Activated CD4-positive, alpha-beta T cell treated with anti-CD3 and anti-CD28 coated beads, Interleukin-2, Interleukin-6, amounts not matched to agents 100 ng/mL and 50 ng/mL, durations not matched to agents 16 hours and 8 hours (primary cell): Measurements from ENCODE around the gene MFSD6L.

Source experiments
- DNase-seq: peaks from one replicate; pipeline ENCODE4 v3.0.0-alpha.2; 2020

Gene MFSD6L

DNA sequence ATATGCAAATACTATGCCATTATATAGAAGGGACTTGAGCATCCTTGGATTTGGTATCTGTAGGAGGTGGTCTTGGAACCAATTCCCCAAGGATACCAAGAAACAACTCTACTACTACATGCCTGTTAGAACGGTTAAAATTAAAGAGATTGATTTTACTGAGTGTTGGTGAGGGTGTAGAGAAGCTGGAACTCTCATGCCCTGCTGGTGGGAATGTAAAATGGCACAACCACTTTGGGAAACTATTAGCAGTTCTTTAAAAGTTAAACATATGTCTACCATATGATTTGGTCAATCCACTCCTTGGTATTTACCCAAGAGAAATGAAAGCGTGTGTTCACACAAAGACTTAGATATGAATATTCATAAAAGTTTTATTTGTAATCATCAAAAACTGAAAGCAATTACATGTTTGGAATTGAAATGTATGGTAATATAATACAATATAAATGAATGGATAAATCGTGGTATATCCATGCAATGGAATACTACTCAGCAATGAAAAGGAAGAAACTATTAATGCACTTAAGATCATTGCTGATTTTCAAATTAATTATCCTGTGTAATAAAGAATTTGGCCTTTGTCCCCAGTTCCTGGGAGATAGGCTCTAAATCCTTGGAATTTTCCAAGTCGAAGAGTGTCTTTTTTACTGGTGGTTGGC is 7.8 kb downstream of the MFSD6L start:
- no peak for DNase-seq

DNA sequence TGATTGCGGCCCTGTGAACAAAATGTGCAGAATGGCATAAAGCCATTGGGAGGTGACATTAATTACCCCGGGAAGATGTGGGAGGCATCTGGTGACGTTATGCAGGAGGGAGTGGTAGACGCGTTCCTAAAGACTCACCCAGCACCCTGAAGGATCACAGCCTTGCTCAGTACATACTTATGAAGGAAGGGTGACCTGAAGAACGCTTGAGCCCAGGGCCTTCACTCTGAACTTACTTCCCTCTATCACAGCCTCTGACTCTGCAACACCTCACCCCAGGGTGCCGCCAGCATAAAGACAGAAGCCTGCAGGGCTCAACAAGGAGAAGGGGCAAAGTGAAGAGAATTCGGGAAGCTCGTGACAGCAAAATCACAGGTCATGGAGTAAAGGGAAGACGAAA is 9.4 kb downstream of the MFSD6L start:
- no peak for DNase-seq

DNA sequence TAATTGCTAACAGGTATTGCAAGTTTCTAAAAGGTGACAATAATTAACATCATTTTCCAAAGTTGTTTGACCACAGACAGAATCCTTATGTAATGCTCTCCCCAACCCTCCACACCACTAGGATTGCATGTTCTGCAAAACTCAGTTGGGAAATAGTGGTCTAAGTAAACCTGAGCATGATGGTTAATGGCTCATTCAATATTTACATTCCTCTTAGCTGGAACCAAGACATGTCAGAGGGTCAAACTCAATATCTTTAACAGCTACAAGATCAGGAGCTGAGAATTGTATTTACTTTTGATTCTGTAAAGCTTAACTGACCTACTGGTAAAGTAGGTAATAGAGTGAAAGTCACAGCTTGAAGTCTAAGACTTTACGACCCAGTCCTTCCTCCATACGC is 10.2 kb downstream of the MFSD6L start:
- DNase-seq, result no peak

DNA sequence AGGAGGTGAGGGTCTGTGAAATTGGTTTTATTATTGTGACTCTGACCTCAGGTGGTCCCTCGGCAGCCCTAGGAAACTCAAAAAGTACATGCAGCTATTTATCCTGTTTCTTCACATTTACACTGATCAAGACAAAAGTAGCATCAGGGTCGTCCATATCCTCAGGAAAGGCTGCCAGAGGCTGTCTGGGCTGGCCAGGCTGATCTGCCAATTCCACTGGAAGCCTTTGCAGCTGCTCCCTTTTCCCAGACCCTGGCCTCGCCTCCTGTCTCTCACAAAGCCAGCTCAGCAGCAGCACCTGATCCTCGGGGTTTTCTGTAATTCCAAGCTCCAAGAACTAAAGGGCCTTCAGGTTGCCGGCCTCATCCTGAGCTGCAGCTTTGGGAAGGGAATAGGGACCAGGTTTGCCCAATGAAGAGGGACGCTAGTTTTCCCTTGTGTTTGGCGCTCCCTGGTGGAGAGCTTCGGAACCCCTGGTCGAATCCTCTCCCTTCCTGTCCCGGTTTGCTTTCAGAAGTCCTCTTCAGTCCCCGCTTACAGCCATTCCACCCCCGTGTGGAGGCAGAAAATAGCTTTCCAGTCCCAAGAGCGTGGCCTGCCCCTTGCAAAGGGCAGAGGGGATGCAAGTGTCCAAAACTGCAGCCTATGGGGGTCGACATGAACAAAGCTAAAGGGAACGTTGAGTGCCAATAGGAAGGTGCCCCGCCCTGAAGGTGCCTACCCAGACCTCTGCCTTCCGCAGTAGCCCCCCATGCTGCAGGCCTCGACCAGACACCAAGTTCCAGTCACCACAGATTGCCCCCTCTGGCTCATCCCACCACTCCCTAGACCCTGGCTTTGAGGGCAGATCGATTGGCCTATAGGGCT is 13.4 kb downstream of the MFSD6L start:
- peak; percentile 58 for DNase-seq

DNA sequence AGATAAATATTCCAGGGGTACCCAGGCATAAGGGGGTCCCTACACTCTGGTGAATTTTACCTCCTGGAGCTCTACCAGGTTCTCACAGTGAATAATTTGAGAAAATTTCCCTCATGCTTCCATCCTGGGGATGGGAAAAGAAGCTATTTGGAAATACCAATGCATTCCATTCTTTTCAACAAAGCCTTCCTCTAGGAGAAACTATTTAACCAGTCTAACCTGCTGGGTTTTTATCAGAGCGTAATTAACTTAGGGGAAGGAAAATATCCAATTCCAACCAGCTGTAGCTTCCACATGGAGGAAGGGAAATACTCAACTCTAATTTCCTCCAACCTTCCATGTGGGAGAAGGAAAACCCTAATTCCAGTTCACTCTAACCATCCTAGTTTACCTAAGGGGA is 17.0 kb downstream of the MFSD6L start:
- DNase-seq, result no peak

DNA sequence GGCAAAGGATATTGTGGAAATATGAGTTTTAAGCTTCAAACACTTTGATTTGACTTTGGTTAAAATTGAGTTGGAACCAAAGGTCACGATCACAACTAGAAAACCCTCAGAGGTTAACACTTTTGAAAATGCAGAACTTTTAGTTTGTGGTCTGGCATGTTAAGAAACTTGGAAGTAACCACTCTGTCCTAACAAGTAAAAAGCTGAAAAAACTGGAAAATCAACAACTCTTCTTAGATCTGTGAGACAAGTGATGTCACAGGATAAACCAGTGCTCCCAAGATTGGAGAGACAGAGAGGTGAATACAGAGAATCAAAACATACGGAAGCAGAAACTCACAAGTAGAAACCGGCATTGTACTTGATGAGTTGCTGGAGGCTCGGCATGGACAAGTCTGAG is 17.4 kb downstream of the MFSD6L start:
- DNase-seq, result no peak

DNA sequence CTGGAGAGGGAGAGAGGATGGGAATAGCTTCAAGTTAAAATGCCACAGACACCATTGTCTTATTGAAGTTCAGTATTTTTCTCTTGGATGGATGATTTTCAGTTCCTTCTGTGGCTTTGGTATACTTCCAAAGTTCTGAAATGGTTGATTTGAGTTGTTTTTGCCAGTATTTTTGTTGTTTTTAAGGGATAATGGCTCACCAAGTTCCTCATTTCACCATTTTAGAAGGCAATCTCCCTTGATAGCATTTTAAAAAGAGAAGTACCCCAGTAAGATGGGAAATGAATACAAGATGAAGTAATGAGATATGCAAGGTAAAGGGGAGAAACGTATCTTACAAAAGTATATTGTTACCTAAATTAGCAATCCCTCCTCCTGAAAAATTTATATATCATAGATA is 22.3 kb downstream of the MFSD6L start:
- DNase-seq, result no peak

DNA sequence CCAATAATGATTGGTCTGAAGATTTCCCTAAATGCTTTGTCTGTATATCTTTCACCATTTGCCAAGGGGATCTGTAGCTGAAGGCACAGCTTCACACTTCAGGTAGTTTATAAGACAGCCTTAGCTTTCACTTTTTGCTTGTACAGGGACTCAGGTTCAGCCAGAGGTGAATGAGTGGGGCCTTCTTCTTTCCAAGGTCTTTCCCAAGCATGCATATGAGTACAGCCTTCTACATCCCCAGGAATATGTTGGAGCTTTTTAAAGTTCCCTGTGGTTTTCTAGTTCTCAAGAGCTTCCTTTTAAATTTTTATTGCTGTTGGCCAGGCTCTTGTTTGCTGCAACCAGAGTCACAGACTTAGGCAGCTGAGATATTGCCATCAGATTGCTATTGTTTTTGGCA is 22.9 kb downstream of the MFSD6L start:
- DNase-seq, result no peak

DNA sequence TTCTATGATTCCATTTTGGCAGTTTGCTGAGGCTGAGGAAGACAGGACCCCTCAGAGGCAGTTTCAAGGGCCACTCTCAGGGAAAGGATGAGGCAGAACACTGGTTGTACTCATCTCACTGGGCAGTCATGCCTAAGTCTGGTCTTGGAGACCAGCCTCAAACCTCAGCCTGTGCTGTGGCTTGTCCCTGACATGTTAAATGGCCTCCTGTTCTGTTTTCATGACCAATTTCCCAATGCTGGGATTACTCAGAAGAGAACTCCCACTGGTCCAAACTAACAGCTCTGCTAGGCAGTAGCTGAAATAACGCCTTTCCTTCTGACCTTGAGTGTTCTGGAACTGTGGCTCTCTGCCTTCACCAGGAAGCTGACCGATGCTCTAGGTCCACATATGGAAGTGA is 32.4 kb downstream of the MFSD6L start:
- no peak for DNase-seq

DNA sequence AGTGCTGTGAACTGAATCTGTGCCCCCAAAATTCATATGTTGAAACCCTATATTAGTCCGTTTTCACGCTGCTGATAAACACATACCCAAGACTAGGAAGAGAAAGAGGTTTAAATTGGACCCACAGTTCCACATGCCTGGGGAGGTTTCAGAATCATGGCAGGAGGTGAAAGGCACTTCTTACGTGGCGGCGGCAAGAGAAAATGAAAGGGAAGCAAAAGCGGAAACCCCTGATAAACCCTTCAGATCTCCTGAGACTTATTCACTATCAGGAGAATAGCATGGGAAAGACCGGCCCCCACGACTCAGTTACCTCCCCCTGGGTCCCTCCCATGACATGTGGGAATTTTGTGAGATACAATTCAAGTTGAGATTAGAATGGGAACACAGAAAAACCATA is 37.2 kb downstream of the MFSD6L start:
- no peak for DNase-seq

DNA sequence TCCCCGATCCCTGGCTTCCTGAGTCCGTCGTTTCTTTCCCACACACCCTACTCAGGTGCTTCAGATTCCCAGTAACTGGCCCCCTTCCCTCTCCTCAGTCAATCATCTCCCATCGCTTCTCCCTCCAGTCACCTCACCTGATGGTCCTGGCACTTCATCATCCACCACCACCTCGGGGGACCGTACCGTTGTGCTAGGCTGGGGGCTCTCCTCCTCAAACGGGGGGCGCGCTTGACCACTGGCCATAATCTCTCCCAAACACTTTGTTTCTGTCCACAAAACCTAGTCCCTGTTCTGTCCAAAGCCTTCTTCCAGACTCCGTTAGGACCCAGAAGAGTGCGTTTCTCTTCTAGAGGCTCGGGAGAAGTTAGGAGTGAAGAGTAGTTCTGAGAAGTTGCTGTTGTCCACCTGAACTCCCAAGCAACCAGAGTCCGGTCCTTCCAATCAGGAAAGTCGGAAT is 41.0 kb downstream of the MFSD6L start, which contains the start of gene SPDYE4:
Gene SPDYE4, minus strand, starts transcription at position 410 of the 460 bp plus-strand sequence. Its CDS starts 164 bp downstream, at position 246.
- DNase-seq, result no peak

DNA sequence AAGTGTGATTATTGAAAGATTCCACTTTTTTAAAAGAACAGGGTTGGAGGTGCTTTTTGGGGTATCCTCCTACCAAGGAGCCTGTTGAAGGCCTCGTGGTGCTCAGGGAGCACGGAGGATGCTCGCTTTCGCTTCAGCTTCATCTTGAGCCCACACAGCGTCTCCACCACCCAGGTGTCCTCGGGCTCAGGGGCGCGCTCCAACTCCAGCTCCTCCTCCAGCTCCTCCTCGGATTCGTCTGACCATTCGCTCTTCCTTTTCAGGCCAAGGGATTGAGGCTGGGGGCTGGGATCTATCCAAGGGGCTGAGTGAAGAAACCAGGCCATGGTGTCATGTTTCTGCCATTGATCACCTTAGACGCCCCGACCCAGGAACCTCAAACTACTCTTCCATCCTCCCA is 42.0 kb downstream of the MFSD6L start:
- DNase-seq, result no peak

DNA sequence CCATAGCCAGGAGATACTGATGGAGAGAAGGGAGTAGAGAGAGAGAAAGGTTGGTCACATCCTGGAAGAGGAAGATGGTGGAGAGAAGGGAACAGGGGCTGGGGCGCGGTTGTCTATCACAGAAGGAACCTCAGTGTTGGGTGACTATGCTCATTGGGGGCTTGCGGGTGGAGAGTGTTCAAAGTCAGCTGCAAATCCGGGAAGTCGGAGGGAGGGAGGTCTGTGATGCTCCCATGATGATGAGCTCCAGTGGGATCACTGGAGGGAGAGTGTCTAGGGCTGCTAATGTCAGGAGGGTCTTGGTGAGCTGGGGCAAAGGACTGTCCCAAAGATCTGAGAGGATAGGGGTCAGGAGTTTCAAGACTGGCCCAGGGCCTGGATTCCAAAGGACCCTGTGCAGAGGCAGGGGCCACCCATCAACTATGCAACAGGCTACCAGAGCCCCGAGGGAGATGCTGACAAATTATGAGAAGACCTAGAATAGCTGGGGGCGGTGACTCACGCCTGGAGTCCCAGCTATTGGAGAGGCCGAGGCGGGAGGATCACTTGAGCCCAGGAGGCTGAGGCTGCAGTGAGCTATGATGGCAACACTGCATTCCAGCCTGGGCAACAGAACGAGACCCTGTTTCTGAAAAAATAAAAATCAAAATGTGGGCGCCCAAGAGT is 43.4 kb downstream of the MFSD6L start:
- no peak for DNase-seq

DNA sequence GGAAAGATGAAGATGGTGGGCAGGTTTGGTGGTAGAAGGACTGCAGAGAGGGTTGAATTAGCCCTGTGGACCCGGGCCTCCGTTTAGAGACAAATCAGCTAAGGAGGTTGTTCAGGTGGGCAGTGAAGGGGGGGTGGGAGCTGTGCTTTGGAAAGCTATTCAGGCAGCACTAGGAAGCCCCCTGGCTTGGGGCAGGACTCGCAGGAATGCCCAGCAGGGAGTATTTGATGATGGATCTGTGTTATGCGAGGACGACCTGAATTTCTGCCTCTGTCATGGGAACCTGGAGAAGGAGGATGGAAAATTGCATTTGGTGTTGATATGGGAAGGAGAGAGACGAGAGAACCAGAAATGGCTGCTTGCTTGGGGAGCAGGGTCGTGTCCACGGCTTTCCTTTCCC is 44.3 kb downstream of the MFSD6L start:
- DNase-seq, result no peak

DNA sequence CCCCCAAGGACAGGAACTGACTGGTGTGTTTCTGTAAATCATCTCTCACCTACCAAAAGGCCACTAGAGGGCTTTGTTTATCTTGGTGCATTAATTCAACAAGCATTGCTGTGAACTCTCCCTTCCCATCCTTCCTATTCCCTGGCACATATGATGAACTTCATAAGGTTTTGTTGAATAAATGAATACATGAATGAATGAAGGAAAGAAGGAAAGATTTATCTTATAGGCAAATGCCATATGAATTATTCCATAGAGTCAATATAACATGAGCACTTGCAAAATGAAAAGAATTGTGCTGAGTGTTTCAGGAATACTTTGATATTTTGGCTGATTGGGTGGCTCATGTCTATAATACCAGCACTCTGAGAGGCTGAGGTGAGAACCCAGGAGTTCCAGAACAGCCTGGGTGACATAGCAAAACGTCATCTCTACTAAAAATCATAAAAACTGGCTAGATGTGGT is 45.2 kb downstream of the MFSD6L start:
- DNase-seq, result peak; percentile 17

DNA sequence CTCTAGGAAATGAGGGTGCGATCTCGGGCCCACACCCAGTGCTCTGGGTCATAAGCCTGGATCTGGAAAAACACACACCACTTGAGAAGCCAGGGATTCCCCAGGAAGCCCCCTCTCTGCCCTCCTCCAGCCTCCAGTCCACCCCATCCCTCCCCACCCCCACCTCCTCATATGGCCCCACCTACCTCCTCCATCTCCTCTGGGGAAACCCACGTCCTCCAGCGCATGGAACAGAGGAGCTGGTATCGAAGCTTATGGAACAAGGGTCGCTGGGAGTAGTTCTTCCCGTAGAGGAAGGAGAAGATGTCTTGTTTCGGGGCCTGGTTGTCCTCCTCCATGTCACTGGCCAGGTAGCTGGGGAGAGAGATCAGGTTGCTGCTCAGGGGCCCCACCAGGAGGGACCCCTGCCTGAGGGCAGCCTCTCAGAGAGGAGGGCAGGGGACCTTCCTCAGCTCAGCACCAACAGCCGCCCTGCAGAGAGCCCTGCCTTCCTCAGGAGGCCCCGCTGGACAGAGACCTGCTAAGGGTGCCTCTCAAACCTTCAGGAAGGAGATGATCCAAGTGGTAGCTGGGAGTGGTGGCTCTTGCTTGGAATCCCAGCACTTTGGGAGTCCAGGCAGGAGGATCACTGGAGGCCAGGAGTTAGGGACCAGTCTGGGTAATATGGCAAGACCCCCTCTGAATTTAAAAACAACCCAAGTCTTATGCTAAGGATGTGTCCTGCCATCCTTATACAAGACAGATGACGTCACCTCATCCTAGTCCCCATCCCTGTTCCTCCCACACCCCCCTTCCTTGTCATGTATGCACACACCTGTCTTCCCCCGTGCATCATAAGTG is 45.8 kb downstream of the MFSD6L start:
- DNase-seq, result no peak

DNA sequence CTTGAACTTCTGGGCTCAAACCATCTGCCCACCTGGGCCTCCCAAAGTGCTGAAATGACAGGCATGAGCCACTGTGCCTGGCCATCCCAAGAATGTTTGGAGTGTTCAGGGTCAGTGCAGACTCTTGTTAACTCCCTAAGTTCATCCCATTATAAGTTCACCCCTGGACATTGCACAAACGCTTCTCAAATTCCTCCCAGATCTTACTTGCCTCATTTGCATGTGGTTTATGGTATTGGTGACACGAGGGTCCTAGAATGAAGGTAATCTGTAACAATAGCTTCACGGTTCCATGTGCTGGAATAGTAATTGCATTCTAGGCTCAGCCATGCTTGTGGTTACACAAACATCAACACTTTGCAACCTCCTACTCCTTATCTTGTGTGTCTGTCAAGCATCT is 49.5 kb downstream of the MFSD6L start:
- no peak for DNase-seq

DNA sequence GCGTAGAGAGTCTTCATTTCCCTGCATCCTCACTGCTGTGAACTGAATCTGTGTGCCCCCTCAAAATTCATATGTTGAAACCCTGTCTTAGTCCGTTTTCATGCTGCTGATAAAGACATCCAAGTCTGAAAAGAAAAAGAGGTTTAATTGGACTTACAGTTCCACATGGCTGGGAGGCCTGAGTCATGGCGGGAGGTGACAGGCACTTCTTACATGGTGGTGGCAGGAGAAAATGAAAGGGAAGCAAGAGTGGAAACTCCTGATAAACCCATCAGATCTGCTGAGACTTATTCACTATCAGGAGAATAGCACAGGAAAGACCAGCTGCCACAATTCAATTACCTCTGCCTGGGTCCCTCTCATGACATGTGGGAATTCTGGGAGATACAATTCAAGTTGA is 51.4 kb downstream of the MFSD6L start:
- no peak for DNase-seq
